Stimulated activated CD4-positive, alpha-beta T cell treated with anti-CD3 and anti-CD28 coated beads, Interleukin-4, amount 100 ng/mL, for 48 hours (primary cell): ENCODE data around the gene CFAP100.

ENCODE experiments used
- DNase-seq, 2 donors: peaks; one replicate each; pipeline ENCODE4 v3.0.0-alpha.2; 2020; ENCODE audit warnings: low read depth in 2 of 2

The CFAP100 gene

GRCh38 chr3:126421573-126422119 lies 26.9 kb downstream of the CFAP100 start:
- no peak for DNase-seq

DNA sequence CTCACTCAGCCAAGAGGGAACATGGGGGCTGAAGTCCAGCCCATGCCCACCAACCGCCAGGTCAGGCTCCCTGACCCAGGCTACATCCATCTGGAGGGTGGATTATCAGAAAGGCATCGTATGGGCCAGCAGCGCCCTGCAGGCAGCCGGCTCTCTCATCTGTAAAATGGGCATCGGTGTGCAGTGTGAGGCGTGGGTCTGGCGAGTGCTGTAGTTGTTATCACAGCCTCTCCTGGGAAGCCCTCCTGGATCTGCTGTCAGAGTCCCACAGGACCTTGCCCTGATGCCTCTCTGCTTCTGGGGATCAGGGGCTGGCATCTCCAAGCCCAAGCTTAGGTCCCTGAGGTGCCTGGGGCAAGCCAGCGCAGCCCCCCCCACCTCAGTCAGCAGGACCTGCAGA lies 27.4 kb downstream of the CFAP100 start:
- DNase-seq: no peak

DNA sequence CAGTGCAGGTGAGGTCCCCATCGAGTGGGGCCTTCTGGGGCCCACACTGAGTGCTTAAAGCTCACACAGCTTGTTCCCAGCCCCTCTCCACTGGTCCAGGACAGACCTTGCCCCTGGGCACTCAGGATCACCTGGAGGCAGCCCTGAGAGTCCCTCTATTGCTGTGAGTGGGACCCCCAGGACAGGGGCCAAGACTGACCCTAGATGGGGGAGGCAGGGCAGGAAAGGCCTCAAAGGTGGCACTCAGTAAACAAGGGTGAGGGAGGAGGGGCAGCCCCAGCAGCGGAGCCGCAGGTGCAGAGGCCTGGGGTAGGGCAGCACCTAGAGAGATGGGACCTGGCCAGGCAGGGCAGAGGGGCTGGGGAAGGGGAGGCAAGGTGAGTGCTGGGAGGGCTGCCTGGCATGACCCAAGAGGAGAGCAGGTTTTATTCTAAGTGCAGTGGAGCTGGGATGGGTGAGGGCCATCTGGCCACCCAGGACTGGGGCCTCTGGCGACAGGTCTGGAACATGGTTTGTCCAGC lies 27.9 kb downstream of the CFAP100 start:
- DNase-seq: no peak

GRCh38 chr3:126423191-126424038 lies 28.7 kb downstream of the CFAP100 start:
- no peak for DNase-seq

- DNase-seq: no peak
These were observed 29.5 kb downstream of the CFAP100 start for GRCh38 chr3:126424039-126424717.

- DNase-seq: no peak
These were observed 30.0 kb downstream of the CFAP100 start for GRCh38 chr3:126424751-126425150.

GRCh38 chr3:126431103-126431534 lies 36.4 kb downstream of the CFAP100 start:
- no peak for DNase-seq

GRCh38 chr3:126432361-126433104 lies 37.8 kb downstream of the CFAP100 start:
- DNase-seq: no peak

GRCh38 chr3:126433105-126433430 lies 38.4 kb downstream of the CFAP100 start:
- DNase-seq: no peak

GRCh38 chr3:126433496-126434263 lies 39.0 kb downstream of the CFAP100 start:
- DNase-seq: no peak

GRCh38 chr3:126434264-126434590 lies 39.5 kb downstream of the CFAP100 start:
- no peak for DNase-seq

DNA sequence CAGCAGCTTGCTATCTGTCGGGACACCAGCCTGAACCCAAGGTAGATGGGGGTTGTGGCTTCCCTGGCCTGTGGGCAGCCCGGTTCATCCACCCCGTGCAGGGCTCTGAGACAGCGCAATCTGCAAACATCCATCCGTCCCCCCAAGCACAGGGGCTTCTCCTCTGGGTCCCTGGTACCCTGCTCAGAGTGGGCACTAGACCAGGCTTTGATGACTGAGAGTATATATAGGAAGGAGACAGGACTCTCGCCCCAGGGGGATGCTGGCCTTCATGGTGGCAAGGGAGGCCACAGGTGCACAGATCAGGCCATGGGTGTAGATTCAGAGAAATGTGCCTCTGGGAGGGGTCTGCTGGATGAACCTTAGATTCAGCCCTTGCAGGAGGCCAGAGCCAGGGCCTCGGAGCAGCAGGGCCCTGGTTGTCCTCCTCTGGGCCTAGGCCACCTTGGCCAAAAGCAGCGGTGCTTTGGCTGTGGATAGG lies 40.3 kb downstream of the CFAP100 start:
- no peak for DNase-seq

- DNase-seq: no peak
These were observed 41.0 kb downstream of the CFAP100 start for GRCh38 chr3:126435456-126436315.

- no peak for DNase-seq
These were observed 42.4 kb downstream of the CFAP100 start for GRCh38 chr3:126436826-126437717.

DNA sequence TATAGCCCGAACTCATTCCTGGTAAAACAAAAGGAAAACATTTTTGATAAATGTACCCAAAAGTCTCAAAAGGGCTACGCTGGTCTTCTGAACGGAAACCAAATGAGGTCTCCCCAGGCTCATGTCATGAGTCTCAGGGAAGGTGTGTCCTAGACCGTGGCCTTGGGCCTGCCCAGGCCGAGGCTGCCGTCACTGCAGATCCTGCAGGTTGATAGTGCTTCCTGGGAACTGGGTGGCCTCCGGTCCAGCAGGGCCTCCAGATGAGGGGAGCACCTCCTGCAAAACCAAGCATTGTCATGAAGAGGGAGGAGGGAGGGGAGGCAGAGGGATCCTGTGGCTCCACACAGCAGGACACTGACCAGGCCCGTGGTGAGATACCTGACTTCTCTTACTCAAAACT lies 43.5 kb downstream of the CFAP100 start:
- DNase-seq: no peak

DNA sequence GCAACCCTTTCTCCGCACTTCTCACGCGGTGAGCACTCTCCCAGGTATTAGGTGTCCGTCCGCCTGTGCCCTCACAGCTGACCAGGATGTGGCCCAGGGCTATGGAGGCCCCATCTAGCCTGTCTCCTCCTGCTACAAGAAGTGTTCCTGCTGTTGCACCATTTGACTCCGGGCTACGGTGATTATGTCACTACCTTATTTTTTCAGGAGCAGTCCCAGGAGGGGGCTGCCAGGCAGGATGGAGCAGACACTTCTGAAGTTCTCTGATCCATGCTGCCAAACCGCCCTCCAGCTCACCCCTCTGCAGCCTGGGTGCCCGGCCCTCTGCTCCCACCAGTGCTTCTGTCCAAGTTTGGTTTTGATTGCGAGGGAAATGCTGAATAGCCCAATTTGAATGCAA lies 44.0 kb downstream of the CFAP100 start:
- DNase-seq: no peak

GRCh38 chr3:126439346-126439967 lies 44.7 kb downstream of the CFAP100 start:
- no peak for DNase-seq

- no peak for DNase-seq
These were observed 45.4 kb downstream of the CFAP100 start for GRCh38 chr3:126439968-126440708.
